Endometrial microvascular endothelial cells (primary cell): ENCODE data around the gene SLC25A6. TPM values are rescaled to one million over a fixed set of nuclear protein-coding genes. Genes with fewer than 3 reads are reported as not detected.
"Not testable (repeated sequence)": the region's sequence is repeated elsewhere in the genome, so short reads cannot be mapped to it uniquely, and the experiment has no call there.

Experiments
- in situ Hi-C: cut with HindIII; loops from 2 replicates; pipeline ENCODE4 v1.10.0; 2017; ENCODE audit warnings: low sequenced_read_pairs, low pct_unique_long_range_greater_than_20kb; ENCODE audit errors: inconsistent ontology term
- total RNA-seq: library from RNA; depleted of rRNA; stranded (reverse); fragments of >200 nt; gene quantifications from one replicate; pipeline ENCODE4 v1.2.3, GENCODE V29; 2015; ENCODE audit errors: inconsistent ontology term

Gene SLC25A6
- total RNA-seq, 1 donor from 2014 or later = 233 TPM

DNA sequence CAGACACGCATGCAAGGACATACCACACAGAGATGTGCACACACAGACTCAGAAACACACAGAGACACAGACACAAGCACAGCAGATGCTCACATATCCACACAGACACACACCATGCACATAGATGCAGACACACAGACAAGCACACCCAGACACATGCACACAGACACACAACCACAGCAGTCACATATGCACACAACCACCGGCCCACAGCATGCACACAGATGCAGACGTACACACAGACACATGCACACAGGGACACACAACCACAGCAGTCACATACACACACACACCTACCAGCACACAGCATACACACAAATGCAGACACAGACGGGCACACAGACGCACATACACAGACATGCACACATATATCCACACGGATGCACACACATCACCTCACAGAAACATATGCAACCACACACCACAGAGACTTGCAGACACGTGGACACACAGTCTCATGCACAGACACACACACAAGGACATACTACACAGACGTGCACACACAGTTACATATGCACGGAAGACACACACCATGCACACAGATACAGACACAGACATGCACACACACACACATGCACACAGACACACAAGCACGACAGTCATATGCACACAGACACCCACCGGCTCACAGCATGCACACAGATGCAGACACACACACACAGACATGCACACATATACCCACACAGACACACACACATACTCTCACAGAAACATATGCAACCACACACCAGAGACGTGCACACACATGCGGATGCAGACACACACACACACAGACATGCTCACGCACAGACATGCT, 25.2 kb upstream of the SLC25A6 start:
- in situ Hi-C loops = no loop called here

DNA sequence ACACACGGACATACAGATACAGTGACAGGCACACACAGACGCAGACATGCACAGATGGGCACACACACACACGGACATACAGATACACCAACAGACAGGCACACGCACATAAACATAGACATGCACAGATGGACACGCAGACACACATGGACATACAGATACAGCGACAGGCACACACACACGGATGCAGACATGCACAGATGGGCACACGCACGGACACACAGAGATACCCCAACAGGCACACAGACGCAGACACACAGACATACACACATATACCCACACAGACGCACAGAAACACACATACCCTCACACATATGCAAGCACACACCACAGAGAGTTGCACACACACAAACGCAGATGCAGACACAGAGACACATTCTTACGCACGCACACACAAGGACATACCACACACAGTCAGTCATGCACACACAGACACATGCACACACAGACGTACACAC, 24.4 kb upstream of the SLC25A6 start:
- in situ Hi-C loops = no loop called here

DNA sequence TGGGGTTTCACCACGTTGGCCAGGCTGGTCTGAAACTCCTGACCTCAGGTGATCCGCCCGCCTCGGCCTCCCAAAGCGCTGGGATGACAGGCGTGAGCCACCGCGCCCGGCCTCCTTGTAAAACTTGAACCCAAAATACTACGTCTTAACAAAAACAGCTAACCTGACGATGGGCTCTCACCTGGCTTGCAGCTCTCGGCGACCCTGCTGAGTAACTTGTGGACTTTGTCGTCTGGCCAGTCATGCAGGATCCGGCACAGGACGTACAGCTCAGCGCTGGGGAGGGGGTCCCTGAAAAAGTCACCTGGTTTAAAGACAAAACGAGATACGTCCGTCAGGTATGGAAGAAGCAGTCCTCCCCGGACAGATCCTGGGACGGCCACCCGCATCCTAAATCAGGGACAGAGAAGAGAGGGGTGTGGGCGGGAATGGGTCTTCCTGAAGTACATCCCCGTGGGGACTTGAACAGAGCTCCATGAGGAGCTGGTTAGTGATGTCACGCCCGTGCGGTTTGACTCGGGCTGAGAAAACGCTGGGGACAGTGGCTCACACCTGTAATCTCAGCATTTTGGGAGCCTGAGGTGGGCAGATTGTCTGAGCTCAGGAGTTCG, 20.7 kb upstream of the SLC25A6 start:
- in situ Hi-C loops = no loop called here

DNA sequence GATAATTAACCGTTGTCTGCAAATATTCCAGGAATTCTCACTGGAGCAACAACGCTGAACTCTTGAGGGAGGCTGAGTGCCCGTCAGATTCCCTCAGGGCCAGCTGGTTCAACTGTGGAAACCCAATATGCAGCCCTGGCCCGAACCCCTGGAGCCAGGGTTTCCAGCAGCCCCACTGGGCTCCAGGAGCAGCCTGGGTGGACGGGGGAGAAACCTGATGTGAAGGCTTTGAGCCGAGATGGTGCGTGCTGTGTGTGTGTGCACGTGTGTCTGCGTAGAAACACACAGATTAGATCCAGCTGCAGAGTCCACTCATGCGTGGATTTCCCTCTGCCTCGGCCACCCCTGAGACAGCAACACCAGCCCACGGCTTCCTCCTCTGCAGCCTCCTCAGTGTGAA, 19.4 kb upstream of the SLC25A6 start:
- in situ Hi-C loops = no loop called here

DNA sequence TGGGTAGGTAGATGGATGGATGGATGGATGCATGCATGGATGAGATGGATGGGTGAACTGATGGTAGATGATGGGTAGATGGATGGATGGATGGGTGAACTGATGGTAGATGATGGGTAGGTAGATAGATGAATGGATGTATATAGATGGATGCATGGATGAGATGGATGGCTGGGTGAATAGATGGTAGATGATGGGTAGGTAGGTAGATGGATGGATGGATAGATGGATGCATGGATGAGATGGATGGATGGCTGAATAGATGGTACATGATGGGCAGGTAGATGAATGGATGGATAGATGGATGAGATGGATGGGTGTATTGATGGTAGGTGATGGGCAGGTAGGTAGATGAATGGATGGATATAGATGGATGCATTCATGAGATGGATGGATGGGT, 15.1 kb upstream of the SLC25A6 start:
- in situ Hi-C loops = no loop called here

DNA sequence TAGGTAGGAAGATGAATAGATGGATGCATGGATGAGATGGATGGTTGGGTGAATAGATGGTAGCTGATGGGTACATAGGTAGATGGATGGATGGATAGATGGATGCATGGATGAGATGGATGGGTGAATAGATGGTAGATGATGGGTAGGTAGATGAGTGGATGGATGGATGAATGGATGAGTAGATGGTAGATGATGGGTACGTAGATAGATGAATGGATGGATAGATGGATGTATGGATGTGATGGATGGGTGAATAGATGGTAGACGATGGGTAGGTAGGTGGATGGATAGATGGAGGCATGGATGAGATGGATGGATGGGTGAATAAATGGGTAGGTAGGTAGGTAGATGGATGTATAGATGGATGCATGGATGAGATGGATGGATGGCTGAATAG, 13.9 kb upstream of the SLC25A6 start:
- in situ Hi-C loops = not testable (repeated sequence)

DNA sequence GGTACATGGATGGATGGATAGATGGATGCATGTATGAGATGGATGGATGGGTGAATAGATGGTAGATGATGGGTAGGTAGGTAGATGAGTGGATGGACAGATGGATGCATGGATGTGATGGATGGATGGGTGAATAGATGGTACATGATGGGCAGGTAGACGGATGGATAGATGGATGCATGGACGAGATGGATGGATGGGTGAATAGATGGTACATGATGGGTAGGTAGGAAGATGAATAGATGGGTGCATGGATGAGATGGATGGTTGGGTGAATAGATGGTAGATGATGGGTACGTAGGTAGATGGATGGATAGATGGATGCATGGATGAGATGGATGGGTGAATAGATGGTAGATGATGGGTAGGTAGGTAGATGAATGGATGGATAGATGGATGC, 12.0 kb upstream of the SLC25A6 start:
- in situ Hi-C loops = not testable (repeated sequence)

DNA sequence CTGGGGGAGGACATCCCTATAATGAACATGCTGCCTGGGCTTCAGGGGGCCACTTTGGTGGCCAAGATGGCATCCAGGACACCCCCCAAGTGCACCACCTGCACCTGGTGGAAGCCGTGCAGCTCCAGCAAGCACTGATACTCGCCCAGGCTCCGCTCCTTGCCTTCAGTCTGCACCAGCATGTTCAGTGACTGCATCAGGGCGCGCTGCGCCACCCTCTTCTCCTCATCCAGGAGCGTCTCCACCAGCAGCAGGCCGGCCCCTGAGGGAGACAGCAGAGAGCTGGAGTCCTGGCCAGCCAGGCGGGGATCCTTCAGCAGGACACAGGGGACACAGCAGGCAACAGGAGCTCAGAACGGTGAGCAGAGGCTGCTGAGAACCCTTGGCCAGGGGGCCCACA, 11.3 kb upstream of the SLC25A6 start:
- in situ Hi-C loops = no loop called here

DNA sequence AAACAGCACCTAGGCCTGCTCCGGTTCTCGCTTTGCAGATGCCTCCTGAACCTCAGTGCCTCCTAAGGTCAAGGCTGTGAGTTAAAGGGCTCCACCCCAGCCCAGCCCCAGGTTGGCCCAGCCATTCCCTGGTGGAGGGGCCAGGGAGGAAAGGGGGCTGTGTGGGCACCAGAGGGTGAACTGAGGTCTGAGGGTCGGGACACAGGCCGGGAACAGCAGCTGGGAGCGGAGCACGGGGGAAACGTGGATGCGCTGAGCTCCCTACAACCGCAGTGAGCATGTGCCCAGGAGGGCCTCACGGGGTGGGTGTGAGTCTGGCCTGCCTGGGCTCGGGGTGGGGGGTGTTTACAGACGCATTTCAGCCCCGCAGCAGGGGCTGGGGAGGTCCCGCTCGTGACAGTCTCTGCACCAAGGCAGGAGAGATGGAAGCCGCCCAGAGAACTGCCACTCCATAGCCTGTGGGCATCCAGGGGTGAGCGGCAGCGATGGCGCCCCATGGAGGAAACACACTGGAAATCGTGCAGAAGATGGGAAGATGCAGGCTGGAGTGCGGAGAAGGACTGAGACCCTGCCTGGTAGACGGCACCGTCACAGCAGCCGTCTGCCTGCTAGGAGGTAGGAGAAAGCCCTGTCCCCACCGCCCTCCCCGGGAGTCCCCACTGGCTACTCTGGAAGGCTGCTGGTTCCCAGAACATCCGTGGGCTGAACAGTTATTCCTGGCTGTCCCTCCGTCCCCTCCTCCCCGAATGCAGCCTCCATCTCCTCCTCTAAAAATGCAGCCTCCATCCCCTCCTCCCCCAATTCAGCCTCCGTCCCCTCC, 9.9 kb upstream of the SLC25A6 start:
- in situ Hi-C loops = no loop called here

DNA sequence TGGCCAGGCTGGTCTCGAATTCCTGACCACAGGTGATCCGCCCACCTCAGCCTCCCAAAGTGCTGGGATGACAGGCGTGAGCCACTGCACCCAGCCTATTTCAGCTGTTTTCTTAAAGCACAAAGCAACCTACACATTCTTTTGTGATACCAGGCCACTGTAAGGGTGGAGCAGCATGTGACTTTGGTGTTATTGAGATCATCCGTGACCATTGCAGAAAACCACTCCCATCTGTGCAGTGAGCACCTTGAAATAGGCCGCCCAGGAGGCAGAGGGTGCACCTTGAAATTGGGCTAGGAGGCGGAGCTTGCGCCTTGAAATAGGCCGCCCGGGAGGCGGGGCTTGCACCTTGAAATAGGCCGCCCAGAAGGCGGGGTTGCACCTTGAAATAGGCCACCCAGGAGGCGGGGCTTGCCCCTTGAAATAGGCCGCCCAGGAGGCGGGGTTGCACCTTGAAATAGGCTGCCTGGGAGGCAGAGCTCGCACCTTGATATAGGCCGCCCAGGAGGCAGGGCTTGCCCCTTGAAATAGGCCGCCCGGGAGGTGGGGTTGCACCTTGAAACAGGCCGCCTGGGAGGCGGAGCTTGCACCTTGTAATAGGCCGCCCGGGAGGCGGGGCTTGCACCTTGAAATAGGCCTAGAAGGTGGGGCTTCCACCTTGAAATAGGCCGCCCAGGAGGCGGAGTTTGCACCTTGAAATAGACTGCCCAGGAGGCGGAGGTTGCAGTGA, 9.0 kb upstream of the SLC25A6 start:
- in situ Hi-C loops = no loop called here

DNA sequence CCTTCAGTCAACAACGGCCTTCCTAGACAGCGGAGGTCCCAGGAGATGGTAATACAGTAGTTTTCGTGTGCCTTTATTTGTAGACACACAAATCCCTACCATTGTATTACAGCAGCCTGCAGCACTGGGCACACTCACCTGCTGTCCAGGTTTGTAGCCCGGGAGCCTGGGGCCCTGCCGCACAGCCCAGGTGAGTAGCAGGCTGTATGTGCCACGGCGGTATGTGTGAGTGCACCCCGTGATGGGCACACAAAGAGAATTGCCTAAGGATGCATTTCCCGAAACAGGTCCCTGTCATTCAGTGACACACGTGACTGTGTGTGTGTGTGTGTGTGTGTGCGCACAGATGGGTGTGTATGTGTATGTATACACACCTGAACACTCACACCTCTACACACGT, 8.1 kb upstream of the SLC25A6 start:
- in situ Hi-C loops = no loop called here

DNA sequence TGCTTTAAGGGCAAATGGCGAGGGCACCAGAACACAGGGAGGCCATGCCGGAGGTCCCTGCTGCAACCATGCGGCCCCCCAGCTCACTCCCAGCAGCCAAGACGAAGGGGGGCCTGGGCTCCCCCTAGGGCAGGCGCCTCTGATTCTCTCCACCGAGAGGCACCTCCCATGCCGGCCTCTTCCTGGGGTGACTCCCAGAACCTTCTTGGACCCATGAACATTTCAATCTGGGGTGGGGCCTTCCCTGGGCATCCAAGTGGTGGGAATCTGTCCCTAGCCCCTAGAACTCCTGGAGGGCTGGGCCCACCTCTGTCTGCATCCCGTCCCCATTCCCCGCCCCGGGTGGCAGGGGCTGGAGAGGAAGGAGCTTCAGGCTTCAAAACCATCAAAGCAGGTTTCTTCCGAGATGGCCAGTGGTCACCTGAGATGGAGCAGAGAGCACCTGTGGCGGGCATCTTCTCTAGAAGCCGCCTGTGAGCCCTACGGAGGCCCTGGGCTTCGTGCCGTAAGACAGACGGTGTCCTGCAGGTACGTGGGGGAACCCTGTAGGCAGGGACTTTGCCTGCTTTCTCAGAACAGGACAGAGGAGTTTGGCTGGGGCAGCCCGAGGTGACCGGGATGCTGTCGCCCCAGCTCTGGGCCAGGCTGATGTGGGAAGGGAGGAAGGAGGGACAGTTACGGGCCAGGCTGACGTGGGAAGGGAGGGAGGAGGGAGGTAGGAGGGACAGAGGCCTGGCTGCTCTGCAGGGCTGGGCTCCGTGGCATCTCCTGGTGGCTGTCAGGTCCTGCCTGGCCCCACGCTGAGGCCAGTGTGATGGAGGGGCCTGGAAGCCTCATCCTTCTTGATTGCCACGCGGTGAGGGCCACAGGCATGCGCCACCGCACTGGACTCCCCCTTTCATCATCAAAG, 6.8 kb upstream of the SLC25A6 start:
- in situ Hi-C loops = no loop called here

DNA sequence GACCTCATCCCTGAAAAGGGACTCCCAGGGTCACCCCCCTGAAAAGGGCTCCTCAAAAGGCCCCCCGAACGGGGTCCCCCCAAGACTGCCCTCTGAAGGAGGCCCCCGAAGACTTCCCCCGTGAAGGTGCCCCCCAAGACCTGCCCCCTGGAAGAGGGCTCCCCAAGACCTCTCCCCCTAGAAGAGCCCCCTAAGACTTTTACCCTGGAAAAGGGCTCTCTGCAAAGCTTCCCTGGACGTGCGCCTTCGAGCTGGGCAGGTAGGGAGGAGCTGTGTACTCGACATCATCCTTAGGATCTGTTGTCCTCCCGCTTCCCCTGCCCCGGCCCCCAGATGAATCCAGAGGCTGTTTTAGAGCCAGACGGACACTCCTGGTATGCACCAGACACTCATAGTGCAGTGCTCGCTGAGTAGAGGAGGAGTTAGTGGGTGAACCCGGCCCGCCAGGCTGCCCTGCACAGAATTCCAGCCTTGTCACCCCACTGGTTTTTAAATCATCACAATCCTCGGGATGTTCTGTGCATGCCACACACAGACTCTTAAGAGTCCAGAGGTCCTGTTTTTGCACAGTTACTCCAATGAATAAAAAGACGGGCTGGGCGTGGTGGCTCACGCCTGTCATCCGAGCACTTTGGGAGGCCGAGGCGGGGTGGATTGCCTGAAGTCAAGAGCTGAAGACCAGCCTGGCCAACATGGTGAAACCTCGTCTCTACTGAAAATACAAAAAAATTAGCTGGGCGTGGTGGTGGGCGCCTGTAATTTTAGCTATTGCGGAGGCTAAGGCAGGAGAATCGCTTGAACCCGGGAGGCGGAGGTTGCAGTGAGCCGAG, 5.7 kb upstream of the SLC25A6 start:
- in situ Hi-C loops = no loop called here

DNA sequence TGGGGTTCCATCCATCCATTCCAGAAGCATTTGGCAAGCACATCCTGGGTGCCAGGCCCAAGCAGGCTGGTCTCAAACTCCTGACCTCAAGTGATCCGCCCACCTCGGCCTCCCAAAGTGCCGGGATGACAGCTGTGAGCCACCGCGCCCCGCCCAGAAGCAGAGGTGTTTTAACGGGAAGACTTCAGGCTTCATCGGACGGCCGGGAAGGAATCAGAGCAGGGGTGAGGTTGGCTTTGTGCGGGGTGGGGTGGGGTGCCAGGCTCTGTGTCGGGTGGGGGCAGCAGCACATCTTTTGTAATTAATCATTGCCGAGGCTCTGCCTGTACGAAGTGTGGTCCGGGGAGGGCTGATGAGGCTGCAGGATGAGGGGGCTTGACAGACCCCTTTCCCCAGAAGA, 5.1 kb upstream of the SLC25A6 start:
- in situ Hi-C loops = no loop called here

DNA sequence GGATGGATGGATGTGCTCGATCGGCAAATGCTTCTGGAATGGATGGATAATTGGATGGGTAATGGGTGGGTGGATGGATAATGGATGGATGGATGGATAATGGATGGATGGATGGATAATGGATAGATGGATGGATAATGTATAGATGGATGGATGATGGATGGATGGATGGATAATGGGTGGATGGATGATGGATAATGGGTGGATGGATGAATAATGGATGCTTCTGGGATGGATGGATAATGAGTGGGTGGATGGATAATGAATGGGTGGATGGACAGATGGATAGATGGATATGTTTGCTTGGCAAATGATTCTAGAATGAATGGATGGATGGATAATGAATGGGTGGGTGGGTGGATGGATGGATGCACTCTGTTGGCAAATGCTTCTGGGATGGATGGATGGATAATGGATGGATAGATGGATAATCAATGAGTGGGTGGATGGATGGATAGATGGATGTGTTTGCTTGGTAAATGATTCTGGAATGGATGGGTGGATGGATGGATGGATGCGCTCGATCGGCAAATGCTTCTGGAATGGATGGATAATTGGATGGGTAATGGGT, 3.8 kb upstream of the SLC25A6 start:
- in situ Hi-C loops = no loop called here

DNA sequence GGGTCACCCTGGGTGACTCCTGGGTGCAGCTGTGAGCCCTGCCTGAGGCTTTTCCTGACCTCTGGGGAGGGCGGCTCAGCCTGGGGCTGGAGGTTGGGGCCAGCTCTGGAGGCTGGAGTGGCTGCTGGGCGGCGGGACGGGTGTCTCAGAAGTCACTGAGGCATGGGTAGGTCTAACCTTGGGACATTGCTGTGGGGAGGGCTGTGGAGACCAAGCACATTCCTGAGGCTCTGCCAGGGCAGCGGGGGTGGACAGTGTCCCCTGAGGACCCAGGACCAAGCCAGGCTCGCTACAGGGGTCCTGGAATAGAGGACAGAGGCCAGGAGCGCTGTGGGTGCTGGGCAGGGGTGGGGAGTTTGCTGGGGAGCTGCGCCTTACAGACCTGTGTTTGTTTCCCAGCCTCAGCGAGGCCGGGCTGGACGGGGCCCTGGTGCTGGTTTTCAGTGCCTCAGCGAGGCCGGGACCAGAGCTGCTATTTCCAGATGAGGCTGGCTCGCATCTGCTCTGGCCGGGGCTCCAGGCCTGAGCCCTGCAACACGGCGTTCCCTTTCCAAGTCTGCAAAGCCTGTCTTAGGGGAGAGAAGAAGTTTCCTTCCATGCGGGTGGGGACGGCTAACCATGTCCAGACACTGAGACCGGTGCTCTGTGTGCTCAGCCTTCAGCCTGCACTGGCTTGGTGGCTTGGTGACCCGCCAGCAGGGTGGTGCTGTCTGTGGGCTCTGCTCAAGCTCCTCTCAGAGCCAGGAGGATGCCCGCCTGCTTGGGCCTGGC, 3.0 kb upstream of the SLC25A6 start:
- in situ Hi-C loops = no loop called here
